ENCODE data around the gene SPTLC1. TPM values are rescaled to one million over a fixed set of nuclear protein-coding genes. Genes with fewer than 3 reads are reported as not detected.

The SPTLC1 gene
- total RNA-seq, 1 experiment from 2014 or later: 60.6 TPM

GRCh38 chr9:92095236-92095635, 20.0 kb downstream of the SPTLC1 start:
- CTCF ChIA-PET: no interaction called here

DNA sequence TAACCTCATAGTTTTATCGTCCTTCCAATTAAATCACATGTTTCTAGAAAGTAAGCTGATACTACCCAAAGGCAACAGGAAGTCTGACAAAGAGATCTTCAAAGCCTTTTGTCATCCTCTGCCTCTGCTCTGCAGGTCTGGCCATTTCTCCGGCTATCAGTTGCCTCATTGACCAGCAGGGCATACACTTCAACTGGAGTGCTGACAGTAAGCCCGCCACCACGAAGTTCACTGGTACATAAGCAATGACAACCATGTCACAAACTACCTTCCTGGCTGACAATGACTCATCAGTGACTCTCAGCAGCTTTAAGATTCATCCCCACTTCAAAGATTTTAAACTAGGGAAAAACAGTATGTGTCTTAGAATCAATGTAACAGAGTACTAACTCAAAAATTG, 20.6 kb downstream of the SPTLC1 start:
- no TSS peak for BruUV-seq (replicated peaks)
- H3K4me3 ChIP-seq (ENCODE audit: low read depth, low read length, poor library complexity, severe bottlenecking): no peak overlapping the region
- intact Hi-C loops (cut with micrococcal nuclease; ENCODE audit: unreplicated experiment): no loop called here
- no peaks in the 10 kb centered on the region for H3K9me3 ChIP-seq (ENCODE audit: low read depth, low read length, poor library complexity, severe bottlenecking)
- POLR2A ChIA-PET (ENCODE audit: low non-redundant PET): no interaction called here
- no peaks in the 10 kb centered on the region for H3K4me1 ChIP-seq (ENCODE audit: insufficient read depth, low read length, poor library complexity, severe bottlenecking)
- peak; percentile 13 for DNase-seq (ENCODE audit: low spot score)
- no peaks in the 10 kb centered on the region for H3K36me3 ChIP-seq (ENCODE audit: insufficient read depth, low read length, poor library complexity, severe bottlenecking)
- no peaks in the 10 kb centered on the region for H3K27me3 ChIP-seq (replicated peaks; ENCODE audit: insufficient read depth, low read depth, low read length, poor library complexity)
- CTCF ChIA-PET: no interaction called here
- no peak for TF ChIP-seq EZH2 (IDR thresholded peaks at IDR 0.05; ENCODE audit: borderline replicate concordance, low read depth, low read length, poor library complexity, severe bottlenecking)
- TF ChIP-seq, protein P1, sequence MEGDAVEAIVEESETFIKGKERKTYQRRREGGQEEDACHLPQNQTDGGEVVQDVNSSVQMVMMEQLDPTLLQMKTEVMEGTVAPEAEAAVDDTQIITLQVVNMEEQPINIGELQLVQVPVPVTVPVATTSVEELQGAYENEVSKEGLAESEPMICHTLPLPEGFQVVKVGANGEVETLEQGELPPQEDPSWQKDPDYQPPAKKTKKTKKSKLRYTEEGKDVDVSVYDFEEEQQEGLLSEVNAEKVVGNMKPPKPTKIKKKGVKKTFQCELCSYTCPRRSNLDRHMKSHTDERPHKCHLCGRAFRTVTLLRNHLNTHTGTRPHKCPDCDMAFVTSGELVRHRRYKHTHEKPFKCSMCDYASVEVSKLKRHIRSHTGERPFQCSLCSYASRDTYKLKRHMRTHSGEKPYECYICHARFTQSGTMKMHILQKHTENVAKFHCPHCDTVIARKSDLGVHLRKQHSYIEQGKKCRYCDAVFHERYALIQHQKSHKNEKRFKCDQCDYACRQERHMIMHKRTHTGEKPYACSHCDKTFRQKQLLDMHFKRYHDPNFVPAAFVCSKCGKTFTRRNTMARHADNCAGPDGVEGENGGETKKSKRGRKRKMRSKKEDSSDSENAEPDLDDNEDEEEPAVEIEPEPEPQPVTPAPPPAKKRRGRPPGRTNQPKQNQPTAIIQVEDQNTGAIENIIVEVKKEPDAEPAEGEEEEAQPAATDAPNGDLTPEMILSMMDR (conservative IDR thresholded peaks at IDR 0.05; ENCODE audit: low read depth, low read length): no peak
- no peak overlapping the region for H3K27ac ChIP-seq (ENCODE audit: low read depth, low read length, poor library complexity, severe bottlenecking)

More at GRCh38 chr9:92095236-92095635, 20.0 kb downstream of the SPTLC1 start:
- no peak for DNase-seq (ENCODE audit: low spot score)
- no peaks in the 10 kb centered on the region for H3K4me1 ChIP-seq (ENCODE audit: insufficient read depth, low read length, poor library complexity, severe bottlenecking)
- no peak overlapping the region for H3K4me3 ChIP-seq (ENCODE audit: low read depth, low read length, poor library complexity, severe bottlenecking)
- POLR2A ChIA-PET (ENCODE audit: low non-redundant PET): no interaction called here
- H3K27ac ChIP-seq (ENCODE audit: low read depth, low read length, poor library complexity, severe bottlenecking): no peak overlapping the region
- H3K27me3 ChIP-seq (replicated peaks; ENCODE audit: insufficient read depth, low read depth, low read length, poor library complexity): no peaks in the 10 kb centered on the region
- TF ChIP-seq, protein P1 (conservative IDR thresholded peaks at IDR 0.05; ENCODE audit: low read depth, low read length): no peak
- TF ChIP-seq EZH2 (IDR thresholded peaks at IDR 0.05; ENCODE audit: borderline replicate concordance, low read depth, low read length, poor library complexity, severe bottlenecking): no peak
- H3K36me3 ChIP-seq (ENCODE audit: insufficient read depth, low read length, poor library complexity, severe bottlenecking): no peaks in the 10 kb centered on the region
- BruUV-seq (replicated peaks): no TSS peak
- H3K9me3 ChIP-seq (ENCODE audit: low read depth, low read length, poor library complexity, severe bottlenecking): no peaks in the 10 kb centered on the region
- intact Hi-C loops (cut with micrococcal nuclease; ENCODE audit: unreplicated experiment): no loop called here

- H3K4me3 ChIP-seq (ENCODE audit: low read depth, low read length, poor library complexity, severe bottlenecking): no peak overlapping the region
- TF ChIP-seq EZH2 (IDR thresholded peaks at IDR 0.05; ENCODE audit: borderline replicate concordance, low read depth, low read length, poor library complexity, severe bottlenecking): no peak
- TF ChIP-seq, protein P1 (conservative IDR thresholded peaks at IDR 0.05; ENCODE audit: low read depth, low read length): no peak
- ChIA-PET CTCF (no interaction called here), POLR2A (ENCODE audit: low non-redundant PET) (no interaction called here)
- H3K4me1 ChIP-seq (ENCODE audit: insufficient read depth, low read length, poor library complexity, severe bottlenecking): no peaks in the 10 kb centered on the region
- H3K27me3 ChIP-seq (replicated peaks; ENCODE audit: insufficient read depth, low read depth, low read length, poor library complexity): no peaks in the 10 kb centered on the region
- intact Hi-C loops (cut with micrococcal nuclease; ENCODE audit: unreplicated experiment): no loop called here
- DNase-seq (ENCODE audit: low spot score): no peak
- no peaks in the 10 kb centered on the region for H3K9me3 ChIP-seq (ENCODE audit: low read depth, low read length, poor library complexity, severe bottlenecking)
- H3K27ac ChIP-seq (ENCODE audit: low read depth, low read length, poor library complexity, severe bottlenecking): no peak overlapping the region
- peaks cover 4% of the 10 kb centered on the region for H3K36me3 ChIP-seq (ENCODE audit: insufficient read depth, low read length, poor library complexity, severe bottlenecking)
- no TSS peak for BruUV-seq (replicated peaks)
Observed at GRCh38 chr9:92077888-92078287, 37.3 kb downstream of the SPTLC1 start.
